Astrocyte of the spinal cord (primary cell): Measurements from ENCODE around the gene RNASET2.
A peak's percentile ranks its signal among the peaks of the same experiment; 100 is the strongest.
"Not testable (repeated sequence)": the region's sequence is repeated elsewhere in the genome, so short reads cannot be mapped to it uniquely, and the experiment has no call there.

Experiments used
- DNase-seq: peaks from one replicate; pipeline ENCODE4 v3.0.0; 2011; ENCODE audit warnings: low read depth, low spot score
- H3K4me3 ChIP-seq: 2 replicates; pipeline ENCODE4 v1.5.1; 2011; ENCODE audit warnings: low read depth, mild to moderate bottlenecking, low read length, moderate library complexity
- CTCF ChIP-seq: IDR thresholded peaks from 2 replicates; pipeline ENCODE4 v1.5.1; 2012; ENCODE audit warnings: low read depth, mild to moderate bottlenecking, low read length, inconsistent platforms
- in situ Hi-C: cut with HindIII; loops from 2 replicates; pipeline ENCODE4 v1.10.0; 2017; ENCODE audit warnings: low sequenced_read_pairs

Gene RNASET2

GRCh38 chr6:166955121-166955864 is 1.1 kb downstream of the RNASET2 start:
- in situ Hi-C loops, result no loop called here

DNA sequence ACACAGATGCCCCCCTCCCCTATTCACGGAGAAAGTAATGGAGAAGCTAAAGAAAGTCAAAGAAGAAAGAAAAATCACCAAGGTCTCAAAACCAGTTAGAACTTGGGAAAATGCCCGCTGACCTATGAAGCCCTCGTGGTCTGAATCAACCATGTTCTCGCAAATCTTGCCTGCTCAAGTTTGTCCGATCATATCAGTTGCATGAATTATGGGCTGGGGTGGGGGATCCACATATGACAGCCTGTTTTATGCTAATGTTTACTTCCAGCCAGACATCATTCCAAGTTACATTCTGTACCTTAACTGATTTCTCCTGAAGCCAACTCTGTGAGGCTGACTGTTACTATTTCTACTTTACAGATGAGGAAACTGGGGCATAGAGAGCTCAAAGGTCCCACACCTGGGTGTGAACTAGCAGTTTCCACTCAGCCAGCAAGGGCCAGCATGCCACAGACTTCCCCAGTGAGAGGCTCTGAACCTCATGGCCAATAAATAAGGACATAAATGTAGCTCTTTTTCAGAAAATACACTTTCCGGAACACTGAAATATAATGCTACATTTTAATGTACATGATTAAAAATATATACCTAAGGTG is 2.1 kb downstream of the RNASET2 start:
- in situ Hi-C loops, result no loop called here
- no peak overlapping the region for H3K4me3 ChIP-seq
- DNase-seq, result no peak
- TF ChIP-seq CTCF, result no peak

More at GRCh38 chr6:166955121-166955864, 1.1 kb downstream of the RNASET2 start:
- H3K4me3 ChIP-seq, result peak overlapping the region; percentile 63
- no peak for DNase-seq
- no peak for TF ChIP-seq CTCF

DNA sequence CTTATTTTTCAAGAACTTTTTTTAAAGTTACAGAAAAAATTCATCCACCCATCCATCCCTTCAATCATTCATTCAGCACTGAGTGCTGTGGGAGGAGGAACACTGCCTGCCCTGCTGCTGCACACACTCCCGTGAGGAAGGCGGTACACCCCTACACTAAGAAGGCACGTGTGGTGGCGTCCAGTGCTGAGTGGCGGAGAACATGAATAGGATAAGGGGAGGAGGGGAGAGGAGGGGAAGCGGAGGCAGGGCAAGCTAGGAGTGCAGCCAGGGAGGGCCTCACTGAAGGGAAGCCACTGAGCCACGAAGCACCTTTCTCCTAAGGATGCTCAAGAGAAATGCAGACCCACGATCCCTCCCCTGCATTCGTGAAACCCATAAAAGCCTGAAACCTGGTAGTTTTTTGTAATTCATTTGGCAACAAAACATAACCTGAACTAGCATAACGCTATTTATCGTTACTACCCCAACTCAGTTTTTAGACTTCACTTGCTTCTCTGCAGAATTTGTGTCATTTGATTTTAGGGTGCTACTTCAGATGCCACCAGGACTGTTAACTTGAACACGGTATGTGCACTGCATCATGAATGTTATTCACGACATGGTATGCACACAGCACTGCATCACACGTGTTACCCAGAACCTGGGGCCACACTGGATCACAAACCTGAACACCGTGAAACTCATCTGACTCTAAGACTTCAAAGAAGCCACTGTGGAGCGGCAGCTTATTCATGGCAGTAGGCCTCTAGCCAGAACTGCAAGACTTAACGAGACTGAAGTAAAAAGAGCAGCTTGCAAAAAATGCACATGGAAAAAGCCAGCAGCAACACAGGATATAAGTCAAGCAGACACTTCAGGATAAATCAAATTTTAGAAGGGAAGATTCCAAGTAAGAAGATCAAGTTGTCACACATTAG is 3.5 kb downstream of the RNASET2 start:
- H3K4me3 ChIP-seq, result no peak overlapping the region
- TF ChIP-seq CTCF, result no peak
- DNase-seq, result no peak

DNA sequence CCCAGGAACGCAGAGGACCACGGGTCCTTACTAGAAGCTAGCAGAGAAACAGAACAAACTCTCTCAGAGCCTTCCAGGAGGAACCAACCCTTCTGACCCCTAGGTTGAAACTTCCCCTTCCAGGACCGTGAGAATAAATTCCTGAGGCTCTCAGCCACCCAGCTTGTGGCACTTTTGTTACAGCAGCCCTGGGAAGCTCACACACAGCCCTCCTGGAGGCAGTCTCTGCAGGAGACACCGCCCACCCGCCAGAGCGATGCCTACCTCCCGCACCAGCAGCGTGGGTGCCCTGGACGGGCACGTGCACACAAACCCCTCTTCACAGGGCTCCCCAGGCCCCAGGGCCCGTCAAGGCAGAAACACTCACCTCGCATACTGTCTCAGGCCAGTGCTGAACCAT is 4.2 kb downstream of the RNASET2 start:
- no peak for TF ChIP-seq CTCF
- DNase-seq, result no peak
- H3K4me3 ChIP-seq, result no peak overlapping the region
- in situ Hi-C loops, result no loop called here

More for the DNA sequence above, 3.5 kb downstream of the RNASET2 start:
- in situ Hi-C loops, result no loop called here

- TF ChIP-seq CTCF, result no peak
- no peak for DNase-seq
- in situ Hi-C loops, result no loop called here
- no peak overlapping the region for H3K4me3 ChIP-seq
Measured at GRCh38 chr6:166951670-166952060, 4.7 kb downstream of the RNASET2 start.

DNA sequence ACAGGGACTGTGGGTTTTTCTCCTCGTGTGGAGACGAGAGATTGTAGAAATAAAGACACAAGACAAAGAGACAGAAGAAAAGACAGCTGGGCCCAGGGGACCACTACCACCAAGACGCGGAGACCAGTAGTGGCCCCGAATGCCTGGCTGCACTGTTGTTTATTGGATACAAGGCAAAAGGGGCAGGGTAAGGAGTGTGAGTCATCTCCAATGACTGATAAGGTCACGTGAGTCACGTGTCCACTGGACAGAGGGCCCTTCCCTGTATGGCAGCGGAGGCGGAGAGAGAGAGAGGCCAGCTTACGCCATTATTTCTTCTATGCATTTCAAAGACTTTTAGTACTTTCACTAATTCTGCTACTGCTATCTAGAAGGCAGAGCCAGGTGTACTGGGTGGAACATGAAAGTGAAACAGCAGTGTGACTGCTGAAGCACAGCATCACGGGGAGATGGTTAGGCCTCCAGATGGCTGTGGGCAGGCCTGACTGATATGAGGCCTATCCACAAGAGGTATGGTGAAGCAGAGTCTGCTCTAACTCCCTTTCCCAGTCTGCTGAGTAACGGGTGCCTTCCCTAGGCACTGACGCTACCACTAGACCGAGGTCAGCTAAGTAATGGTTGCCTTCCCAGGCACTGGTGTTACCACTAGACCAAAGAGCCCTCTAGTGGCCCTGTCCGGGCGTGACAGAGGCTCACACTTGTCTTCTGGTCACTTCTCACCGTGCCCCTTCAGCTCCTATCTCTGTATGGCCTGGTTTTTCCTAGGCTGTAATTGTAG is 5.3 kb downstream of the RNASET2 start:
- TF ChIP-seq CTCF, result peak; percentile 74
- in situ Hi-C loops, H3K4me3 ChIP-seq: not testable (repeated sequence)
- DNase-seq, result peak; percentile 57
